GM19324 (cell line): ENCODE measurements around the gene SLC5A1.

Experiments
- ATAC-seq: cut with Tn5 transposase; IDR thresholded peaks from one replicate; pipeline ENCODE4 v1.9.1; 2021; ENCODE audit warnings: mild to moderate bottlenecking, moderate library complexity; ENCODE audit not compliant: unreplicated experiment, low FRiP score

Gene SLC5A1

GRCh38 chr22:32042924-32043323 lies at the start of gene SLC5A1:
TSS of gene SLC5A1 (plus strand) at chr22:32043261. CDS start at chr22:32043282, 21 bp downstream.
- ATAC-seq = no peak

- no peak for ATAC-seq
Observed at GRCh38 chr22:31995046-31995445, 48.0 kb upstream of the SLC5A1 start.

GRCh38 chr22:31995807-31996206 lies 47.3 kb upstream of the SLC5A1 start:
- ATAC-seq = no peak

GRCh38 chr22:31998784-31999385 lies 44.2 kb upstream of the SLC5A1 start:
- no peak for ATAC-seq

- ATAC-seq = no peak
Observed at GRCh38 chr22:32000181-32000580, 42.9 kb upstream of the SLC5A1 start.

GRCh38 chr22:32005453-32005852 lies 37.6 kb upstream of the SLC5A1 start:
- ATAC-seq = no peak

GRCh38 chr22:32013200-32013599 lies 29.9 kb upstream of the SLC5A1 start:
- ATAC-seq = no peak

GRCh38 chr22:32016081-32016480 lies 27.0 kb upstream of the SLC5A1 start:
- no peak for ATAC-seq

GRCh38 chr22:32018056-32018455 lies 25.0 kb upstream of the SLC5A1 start:
- no peak for ATAC-seq

GRCh38 chr22:32020117-32020516 lies 22.9 kb upstream of the SLC5A1 start:
- ATAC-seq = no peak

GRCh38 chr22:32021716-32022115 lies 21.3 kb upstream of the SLC5A1 start:
- no peak for ATAC-seq

GRCh38 chr22:32023251-32023827 lies 19.7 kb upstream of the SLC5A1 start:
- no peak for ATAC-seq

GRCh38 chr22:32024796-32025195 lies 18.3 kb upstream of the SLC5A1 start:
- no peak for ATAC-seq

- no peak for ATAC-seq
Observed at GRCh38 chr22:32030518-32031247, 12.4 kb upstream of the SLC5A1 start.

GRCh38 chr22:32031466-32031865 lies 11.6 kb upstream of the SLC5A1 start:
- ATAC-seq = no peak

- ATAC-seq = no peak
Observed at GRCh38 chr22:32034275-32034674, 8.8 kb upstream of the SLC5A1 start.

GRCh38 chr22:32037236-32037635 lies 5.8 kb upstream of the SLC5A1 start:
- no peak for ATAC-seq

- ATAC-seq = no peak
Observed at GRCh38 chr22:32040324-32040904, 2.6 kb upstream of the SLC5A1 start.

GRCh38 chr22:32043391-32043790 lies 330 bp downstream of the SLC5A1 start:
- no peak for ATAC-seq

- no peak for ATAC-seq
Observed at GRCh38 chr22:32044477-32044876, 1.4 kb downstream of the SLC5A1 start.

- ATAC-seq = no peak
Observed at GRCh38 chr22:32044913-32045312, 1.9 kb downstream of the SLC5A1 start.

GRCh38 chr22:32048069-32048468 lies 5.0 kb downstream of the SLC5A1 start:
- no peak for ATAC-seq
